GM19397 (cell line): Measurements from ENCODE around the gene HOXA10.

ENCODE experiments used
- ATAC-seq: cut with Tn5 transposase; IDR thresholded peaks from one replicate; pipeline ENCODE4 v1.9.1; 2021; ENCODE audit warnings: mild to moderate bottlenecking, moderate library complexity; ENCODE audit not compliant: unreplicated experiment

HOXA10 gene

GRCh38 chr7:27191833-27192545 is 17.9 kb upstream of the HOXA10 start:
- ATAC-seq = no peak

DNA sequence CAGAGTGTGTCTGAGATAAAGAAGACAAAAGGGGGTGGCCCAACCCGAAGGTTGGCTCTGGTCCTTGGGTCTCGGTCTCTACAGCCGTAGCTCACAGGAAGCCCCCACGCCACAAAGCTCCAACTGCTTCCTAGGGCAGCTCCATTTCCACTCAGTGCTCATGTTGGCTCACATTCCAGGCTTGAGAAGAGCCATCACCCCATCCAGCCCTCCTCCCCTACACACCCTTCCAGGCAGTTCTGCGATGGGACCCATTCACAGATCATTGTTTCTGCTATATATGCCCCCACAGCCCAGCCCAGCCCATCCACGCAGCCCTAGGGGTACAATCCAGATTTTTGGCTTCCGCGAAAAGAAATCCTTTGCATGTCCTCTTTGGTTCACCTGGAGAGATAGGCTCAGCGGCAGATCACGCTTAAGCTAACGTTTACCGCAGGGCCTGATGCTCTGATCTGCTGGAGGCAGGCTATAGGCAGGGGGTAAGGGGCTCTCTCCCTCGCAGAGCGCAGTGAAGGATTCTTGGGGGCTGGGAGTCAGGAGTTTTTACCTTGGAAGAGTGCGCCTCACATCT is 17.1 kb upstream of the HOXA10 start:
- no peak for ATAC-seq

GRCh38 chr7:27189997-27190748 is 16.1 kb upstream of the HOXA10 start:
- ATAC-seq = no peak

DNA sequence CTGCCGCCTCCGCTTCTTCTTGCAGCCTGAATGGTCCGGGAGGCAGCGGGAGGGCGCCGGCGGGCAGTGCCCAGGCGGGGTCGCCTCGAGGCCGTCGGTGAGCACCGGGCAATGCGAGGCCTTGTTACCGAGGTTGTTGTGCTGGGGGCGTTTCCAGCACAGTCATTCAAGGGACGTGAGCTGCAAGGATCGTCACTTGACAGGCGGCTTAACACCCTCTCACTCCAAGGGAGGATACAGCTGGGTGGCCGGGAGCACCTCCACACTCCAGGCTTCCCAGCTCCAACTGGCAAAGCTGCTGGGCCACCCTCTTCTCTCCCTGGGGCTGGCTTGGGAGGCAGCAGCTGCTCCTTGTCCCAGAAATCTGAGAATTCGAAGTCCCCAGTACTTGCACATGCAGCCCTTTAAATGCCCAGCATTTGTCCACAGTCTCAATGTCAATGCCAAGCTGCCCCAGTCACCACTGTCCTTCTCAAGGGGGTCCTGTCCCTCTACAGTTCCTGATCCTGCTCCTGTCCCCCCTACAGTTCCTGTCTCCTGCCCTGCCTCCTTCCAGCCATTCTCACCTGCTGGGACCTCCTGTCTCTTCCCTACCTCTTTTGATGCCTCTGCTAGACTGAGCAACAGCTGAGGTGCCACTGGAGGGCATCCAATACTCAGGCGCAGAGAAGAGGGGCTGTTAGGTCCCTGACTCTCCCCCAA is 15.3 kb upstream of the HOXA10 start:
- no peak for ATAC-seq

DNA sequence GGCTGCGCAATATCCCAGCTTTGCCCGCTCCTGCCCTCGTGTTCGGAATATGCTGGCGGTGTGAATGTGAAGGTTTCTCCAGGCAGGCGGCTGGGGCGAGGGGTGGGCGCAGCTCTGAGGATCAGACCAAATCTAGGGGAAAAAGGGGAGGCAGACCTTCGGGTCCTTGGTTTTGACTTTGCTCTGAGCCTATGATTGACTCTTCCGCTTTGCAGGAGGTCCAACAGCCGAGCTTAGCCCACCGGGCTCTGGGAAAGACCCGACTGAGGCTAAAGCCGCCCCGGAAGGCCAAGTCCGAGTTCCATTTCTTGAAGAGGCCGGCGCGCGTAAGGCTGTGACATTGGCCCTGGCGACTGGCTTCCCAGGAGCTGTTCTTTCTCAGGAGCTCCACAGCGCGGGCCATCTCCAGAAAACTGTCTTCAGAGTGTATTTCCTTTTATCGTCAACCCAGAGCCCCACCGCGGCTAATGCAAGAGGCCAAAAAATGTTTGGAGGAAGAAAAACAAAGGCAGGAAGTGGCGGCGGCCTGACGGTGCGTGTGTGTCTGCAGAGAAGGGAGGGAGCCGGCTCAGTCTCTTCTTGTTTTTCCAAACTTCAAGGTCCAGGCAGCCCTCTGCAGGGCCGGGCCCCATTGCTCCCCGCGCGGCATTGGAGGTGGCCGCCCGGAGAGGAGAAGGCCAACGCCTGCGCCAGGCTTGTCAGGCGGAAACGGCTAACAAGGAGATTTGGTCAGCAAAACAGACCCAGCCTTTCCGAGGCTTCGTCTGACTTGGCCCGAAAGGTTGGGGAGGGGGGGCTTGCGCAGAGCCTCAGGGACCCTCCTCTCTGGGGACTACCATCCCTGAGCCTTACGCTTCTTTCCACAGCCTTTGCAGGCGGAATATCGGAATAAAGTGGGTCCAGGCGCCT is 14.5 kb upstream of the HOXA10 start:
- ATAC-seq = no peak

- ATAC-seq = no peak
Observed at GRCh38 chr7:27187475-27188385, 13.6 kb upstream of the HOXA10 start.

DNA sequence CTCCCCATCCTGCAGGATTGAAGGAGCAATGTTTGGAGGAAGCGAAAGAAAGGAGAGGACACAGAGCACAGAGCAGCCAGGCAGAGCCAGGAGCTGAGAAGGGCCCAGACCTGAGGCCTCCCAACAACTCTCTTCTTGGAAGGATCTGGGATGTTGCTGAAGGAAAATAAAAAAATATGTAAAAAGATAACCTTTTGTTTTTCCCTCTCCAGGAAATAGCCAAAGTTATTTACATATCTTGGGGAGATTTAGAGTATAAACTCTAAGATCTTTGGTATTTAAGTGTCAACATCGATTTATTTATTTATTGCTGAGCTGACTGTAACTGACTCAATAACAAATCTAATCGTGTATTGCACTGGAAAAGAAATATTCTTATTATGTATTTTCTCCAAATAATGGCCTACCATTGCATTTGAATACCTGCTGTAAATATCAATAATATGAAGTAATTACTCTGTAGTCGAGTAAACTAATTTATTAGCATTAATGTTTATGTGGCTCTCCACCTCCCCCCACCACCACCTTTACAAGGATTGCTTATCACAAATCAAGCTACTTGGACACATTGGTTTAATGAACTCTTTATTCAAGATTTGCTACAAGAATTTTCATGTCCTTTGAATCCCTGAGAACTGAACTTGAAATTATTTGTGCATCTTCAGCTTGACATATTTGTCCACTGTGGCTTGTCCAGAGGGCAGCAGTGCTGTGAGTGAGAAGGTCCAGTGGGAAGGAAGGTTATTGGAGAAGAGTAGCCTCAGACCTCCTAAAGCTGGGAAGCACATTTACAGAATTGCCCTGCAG is 12.8 kb upstream of the HOXA10 start:
- ATAC-seq = no peak

DNA sequence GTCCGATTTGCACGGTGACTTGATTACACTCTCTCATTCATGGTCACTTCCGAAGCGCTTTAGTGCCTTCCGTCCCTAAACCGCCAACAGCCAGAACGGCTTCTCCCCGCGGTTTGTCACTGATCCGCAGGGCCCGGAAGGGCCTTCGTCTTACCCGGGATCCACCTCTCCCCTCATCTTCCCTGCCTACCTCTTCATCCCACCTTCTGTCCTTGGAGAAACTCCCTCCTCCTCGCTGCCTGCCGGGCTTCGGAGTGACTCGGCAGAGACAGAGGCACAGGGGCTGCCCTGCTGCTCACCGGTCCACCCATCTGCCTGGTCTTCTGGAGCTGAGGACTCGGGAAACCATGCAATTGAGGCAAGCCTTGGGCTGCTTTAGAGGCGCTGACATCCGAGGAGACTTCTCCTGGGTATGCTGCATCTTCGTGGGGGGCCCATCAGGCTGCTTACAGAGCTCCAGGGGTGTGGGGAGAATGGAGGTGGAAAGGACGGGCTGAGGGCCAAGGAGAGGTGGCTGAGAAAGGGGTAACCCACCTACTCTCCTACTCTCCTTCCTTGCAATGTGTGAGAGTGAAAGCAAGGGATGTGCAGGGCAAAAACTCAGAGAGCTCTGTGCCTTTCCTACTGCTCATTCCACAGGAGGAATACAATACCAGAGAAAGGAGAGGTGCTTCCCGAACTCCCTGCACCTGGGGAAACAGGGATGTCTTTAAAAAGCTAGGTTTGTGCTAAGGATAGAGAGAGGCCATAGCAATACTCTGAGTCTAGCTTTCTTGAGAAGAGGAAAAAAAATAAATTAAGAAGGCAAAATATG is 11.9 kb upstream of the HOXA10 start:
- no peak for ATAC-seq

- no peak for ATAC-seq
Observed at GRCh38 chr7:27185013-27185853, 11.1 kb upstream of the HOXA10 start, which contains the start of gene HOXA11. Gene HOXA11, minus strand, starts transcription at chr7:27185232. Its CDS starts 88 bp downstream, at chr7:27185144.

- ATAC-seq = no peak
Observed at GRCh38 chr7:27184337-27185012, 10.4 kb upstream of the HOXA10 start.

DNA sequence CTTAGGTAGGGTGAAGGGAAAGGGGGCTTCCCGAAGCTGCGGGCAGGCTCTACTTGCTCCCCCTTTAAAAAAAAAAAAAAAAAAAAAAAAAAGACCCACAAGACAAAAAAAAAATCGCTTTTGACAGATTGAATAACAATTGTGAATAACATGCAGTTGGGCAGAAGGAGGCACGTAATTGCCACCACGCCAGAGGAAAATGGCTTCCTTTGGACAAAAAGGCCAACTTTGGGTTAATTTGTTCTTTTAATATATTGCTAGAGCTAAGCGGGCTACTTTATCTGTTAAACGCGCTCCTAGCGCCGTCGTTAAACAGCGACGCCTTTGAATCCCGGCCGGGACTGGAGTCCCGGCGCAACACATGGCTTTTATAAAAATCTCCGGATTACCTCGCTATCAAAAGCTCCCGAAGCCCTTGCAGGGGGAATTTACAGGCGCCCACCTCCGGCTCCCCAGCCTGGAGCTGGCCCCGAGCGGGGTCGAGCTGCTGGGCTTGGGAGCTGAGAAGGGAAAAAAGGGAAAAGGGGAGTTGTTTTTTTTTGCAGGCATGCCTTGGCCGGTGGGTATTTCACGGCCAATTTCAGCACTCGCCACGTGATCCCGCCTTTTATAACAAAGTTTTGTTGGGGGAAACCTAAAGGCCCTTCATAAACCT is 9.7 kb upstream of the HOXA10 start:
- ATAC-seq = no peak

- ATAC-seq = no peak
Observed at GRCh38 chr7:27182861-27183681, 9.0 kb upstream of the HOXA10 start.

GRCh38 chr7:27182285-27182841 is 8.2 kb upstream of the HOXA10 start:
- no peak for ATAC-seq

DNA sequence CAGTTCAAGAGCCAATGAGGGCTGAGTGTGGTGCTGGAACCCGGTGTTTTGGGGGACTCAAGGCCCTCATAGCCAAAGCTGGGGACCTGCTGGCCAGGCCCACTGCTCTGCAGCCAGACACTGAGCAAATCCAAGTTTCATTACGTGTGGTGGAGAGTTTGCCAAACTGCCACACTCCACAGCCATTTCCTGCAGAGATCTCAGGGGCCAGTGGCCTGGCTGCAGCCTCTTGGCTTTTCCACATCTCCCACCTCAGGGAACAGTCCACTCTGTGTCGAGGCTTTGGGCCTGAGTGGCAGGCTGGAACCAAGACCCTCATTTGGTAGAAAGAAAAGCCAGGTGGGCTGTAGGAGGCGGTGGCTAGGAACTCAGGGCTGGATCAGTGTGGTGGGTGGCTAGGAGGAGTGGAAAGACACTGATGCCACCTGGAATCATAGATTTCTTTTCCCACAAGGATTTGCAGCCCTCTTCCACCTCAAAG is 7.7 kb upstream of the HOXA10 start:
- ATAC-seq = no peak
